A549 (cell line): ENCODE data around the gene VPS52.

Experiments
- CHD2 ChIP-seq: fragments of 150-350 bp; IDR thresholded peaks from 2 replicates; pipeline ENCODE4 v1.6.1; 2014; ENCODE audit warnings: low read length; ENCODE audit not compliant: partially characterized antibody
- KDM5A ChIP-seq: fragments of 200-600 bp; sonication (generic); IDR thresholded peaks from 2 replicates; pipeline ENCODE4 v1.6.1; 2016; ENCODE audit warnings: antibody characterized with exemption, mild to moderate bottlenecking
- RCOR1 ChIP-seq: fragments of 150-350 bp; IDR thresholded peaks from 2 replicates; pipeline ENCODE4 v1.6.1; 2014; ENCODE audit warnings: antibody characterized with exemption, low read length, low read depth
- TF ChIP-seq, protein P1 (sequence below): fragments of >200 bp; sonication (Bioruptor Twin); formaldehyde crosslinking; IDR thresholded peaks from 3 replicates; pipeline ENCODE4 v1.5.1; 2016
- TF ChIP-seq, protein P2 (sequence below): fragments of 450-650 bp; IDR thresholded peaks from 2 replicates; pipeline ENCODE4 v1.6.1; 2014; ENCODE audit warnings: antibody characterized with exemption
- TF ChIP-seq, protein P3 (sequence below): fragments of >200 bp; sonication (Bioruptor Twin); formaldehyde crosslinking; IDR thresholded peaks from 3 replicates; pipeline ENCODE4 v1.6.1; 2016
- TF ChIP-seq, protein P4 (sequence below): fragments of 250-450 bp; sonication (Bioruptor Pico); IDR thresholded peaks from 2 replicates; pipeline ENCODE4 v1.5.0; 2021; ENCODE audit warnings: mild to moderate bottlenecking, moderate library complexity, borderline replicate concordance

DNA sequence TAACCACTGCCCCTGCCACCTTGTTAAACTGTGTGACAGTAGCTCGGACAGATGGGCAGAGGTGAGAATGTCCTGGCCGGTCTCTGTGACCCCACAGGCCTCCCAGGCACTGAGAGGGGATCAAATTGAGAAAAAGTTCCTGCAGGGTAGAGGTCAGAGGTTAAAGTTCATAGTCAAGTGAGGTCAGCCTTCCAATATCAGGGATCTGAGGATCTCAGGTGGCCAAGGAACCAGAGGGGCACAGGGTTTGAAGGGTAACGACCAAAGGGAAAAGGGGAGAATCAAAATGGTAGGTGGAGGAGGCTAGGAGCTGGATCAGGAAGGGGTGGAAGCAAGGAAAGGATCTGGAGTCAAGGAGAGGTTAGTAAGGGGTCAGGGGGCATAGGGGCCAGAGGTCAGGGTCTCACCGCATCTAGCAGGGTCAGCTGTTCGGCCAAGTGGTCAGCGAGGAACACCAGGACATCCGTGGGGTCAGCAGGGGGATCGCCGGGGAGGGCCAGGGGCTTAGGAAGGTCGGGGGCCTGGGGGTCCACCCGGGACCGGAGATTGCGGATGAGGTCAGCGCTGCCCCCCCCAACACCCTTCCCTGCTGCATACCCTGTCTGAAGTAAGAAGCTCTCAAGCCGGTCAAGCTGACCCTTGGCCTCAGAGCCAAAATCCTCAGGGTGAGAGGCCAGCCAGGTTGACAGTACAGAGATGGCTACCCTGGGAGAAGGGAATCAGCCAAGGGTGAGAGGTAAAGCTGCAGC lies 24.1 kb upstream of the VPS52 start:
- TF ChIP-seq KDM5A (no peak), CHD2 (no peak), RCOR1 (no peak)
- TF ChIP-seq, protein P1, sequence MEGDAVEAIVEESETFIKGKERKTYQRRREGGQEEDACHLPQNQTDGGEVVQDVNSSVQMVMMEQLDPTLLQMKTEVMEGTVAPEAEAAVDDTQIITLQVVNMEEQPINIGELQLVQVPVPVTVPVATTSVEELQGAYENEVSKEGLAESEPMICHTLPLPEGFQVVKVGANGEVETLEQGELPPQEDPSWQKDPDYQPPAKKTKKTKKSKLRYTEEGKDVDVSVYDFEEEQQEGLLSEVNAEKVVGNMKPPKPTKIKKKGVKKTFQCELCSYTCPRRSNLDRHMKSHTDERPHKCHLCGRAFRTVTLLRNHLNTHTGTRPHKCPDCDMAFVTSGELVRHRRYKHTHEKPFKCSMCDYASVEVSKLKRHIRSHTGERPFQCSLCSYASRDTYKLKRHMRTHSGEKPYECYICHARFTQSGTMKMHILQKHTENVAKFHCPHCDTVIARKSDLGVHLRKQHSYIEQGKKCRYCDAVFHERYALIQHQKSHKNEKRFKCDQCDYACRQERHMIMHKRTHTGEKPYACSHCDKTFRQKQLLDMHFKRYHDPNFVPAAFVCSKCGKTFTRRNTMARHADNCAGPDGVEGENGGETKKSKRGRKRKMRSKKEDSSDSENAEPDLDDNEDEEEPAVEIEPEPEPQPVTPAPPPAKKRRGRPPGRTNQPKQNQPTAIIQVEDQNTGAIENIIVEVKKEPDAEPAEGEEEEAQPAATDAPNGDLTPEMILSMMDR, result no peak
- TF ChIP-seq, protein P2, sequence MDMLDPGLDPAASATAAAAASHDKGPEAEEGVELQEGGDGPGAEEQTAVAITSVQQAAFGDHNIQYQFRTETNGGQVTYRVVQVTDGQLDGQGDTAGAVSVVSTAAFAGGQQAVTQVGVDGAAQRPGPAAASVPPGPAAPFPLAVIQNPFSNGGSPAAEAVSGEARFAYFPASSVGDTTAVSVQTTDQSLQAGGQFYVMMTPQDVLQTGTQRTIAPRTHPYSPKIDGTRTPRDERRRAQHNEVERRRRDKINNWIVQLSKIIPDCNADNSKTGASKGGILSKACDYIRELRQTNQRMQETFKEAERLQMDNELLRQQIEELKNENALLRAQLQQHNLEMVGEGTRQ, result no peak
- TF ChIP-seq, protein P3, sequence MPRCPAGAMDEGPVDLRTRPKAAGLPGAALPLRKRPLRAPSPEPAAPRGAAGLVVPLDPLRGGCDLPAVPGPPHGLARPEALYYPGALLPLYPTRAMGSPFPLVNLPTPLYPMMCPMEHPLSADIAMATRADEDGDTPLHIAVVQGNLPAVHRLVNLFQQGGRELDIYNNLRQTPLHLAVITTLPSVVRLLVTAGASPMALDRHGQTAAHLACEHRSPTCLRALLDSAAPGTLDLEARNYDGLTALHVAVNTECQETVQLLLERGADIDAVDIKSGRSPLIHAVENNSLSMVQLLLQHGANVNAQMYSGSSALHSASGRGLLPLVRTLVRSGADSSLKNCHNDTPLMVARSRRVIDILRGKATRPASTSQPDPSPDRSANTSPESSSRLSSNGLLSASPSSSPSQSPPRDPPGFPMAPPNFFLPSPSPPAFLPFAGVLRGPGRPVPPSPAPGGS, result no peak
- TF ChIP-seq, protein P4, sequence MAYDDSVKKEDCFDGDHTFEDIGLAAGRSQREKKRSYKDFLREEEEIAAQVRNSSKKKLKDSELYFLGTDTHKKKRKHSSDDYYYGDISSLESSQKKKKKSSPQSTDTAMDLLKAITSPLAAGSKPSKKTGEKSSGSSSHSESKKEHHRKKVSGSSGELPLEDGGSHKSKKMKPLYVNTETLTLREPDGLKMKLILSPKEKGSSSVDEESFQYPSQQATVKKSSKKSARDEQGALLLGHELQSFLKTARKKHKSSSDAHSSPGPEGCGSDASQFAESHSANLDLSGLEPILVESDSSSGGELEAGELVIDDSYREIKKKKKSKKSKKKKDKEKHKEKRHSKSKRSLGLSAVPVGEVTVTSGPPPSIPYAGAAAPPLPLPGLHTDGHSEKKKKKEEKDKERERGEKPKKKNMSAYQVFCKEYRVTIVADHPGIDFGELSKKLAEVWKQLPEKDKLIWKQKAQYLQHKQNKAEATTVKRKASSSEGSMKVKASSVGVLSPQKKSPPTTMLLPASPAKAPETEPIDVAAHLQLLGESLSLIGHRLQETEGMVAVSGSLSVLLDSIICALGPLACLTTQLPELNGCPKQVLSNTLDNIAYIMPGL, result no peak
